HEK293 (cell line): ENCODE data around the gene CLPSL2.

ENCODE experiments used
- ATF2 ChIP-seq: fragments of 450-650 bp; formaldehyde crosslinking; IDR thresholded peaks from 2 replicates; pipeline ENCODE4 v1.5.1; 2016; ENCODE audit warnings: missing biosample characterization, missing genetic modification characterization, low read depth
- CTCF ChIP-seq: fragments of 450-650 bp; formaldehyde crosslinking; IDR thresholded peaks from 2 replicates; pipeline ENCODE4 v1.5.1; 2016; ENCODE audit warnings: missing biosample characterization, missing genetic modification characterization
- ELK4 ChIP-seq: IDR thresholded peaks from 2 replicates; pipeline ENCODE4 v1.6.1; 2011; ENCODE audit warnings: mild to moderate bottlenecking, low read depth, low read length, borderline replicate concordance
- HOXA7 ChIP-seq: sonication (generic); formaldehyde crosslinking; IDR thresholded peaks from 2 replicates; pipeline ENCODE4 v1.8.1; 2022; ENCODE audit warnings: missing genetic modification reagents, borderline replicate concordance
- PRDM1 ChIP-seq: fragments of 450-650 bp; formaldehyde crosslinking; IDR thresholded peaks from 2 replicates; pipeline ENCODE4; 2016; ENCODE audit warnings: missing biosample characterization, missing genetic modification characterization
- REST ChIP-seq: fragments of 450-650 bp; formaldehyde crosslinking; IDR thresholded peaks from 2 replicates; pipeline ENCODE4 v1.5.1; 2016; ENCODE audit warnings: missing biosample characterization, missing genetic modification characterization
- ZBTB8A ChIP-seq: fragments of 450-650 bp; formaldehyde crosslinking; IDR thresholded peaks from 2 replicates; pipeline ENCODE4 v1.5.1; 2016; ENCODE audit warnings: missing biosample characterization, missing genetic modification characterization
- ZFP69B ChIP-seq: fragments of 450-650 bp; formaldehyde crosslinking; IDR thresholded peaks from 2 replicates; pipeline ENCODE4 v1.5.1; 2016; ENCODE audit warnings: missing biosample characterization, missing genetic modification characterization
- ZNF184 ChIP-seq: fragments of 450-650 bp; IDR thresholded peaks from 2 replicates; pipeline ENCODE4 v1.5.1; 2018; ENCODE audit warnings: missing biosample characterization, mild to moderate bottlenecking, missing genetic modification characterization
- ZNF202 ChIP-seq: fragments of 450-650 bp; formaldehyde crosslinking; IDR thresholded peaks from 2 replicates; pipeline ENCODE4 v1.5.1; 2016; ENCODE audit warnings: missing biosample characterization, missing genetic modification characterization, borderline replicate concordance
- ZNF274 ChIP-seq, 2 experiments: fragments of 200-500 bp in 1 of 2; fragments of 450-650 bp in 1 of 2; sonication (Bioruptor generic) in 1 of 2; formaldehyde crosslinking in 1 of 2; IDR thresholded peaks; 2 replicates each; pipeline versions ENCODE4 v1.5.1 to v1.6.1; 2014 to 2016; ENCODE audit warnings: borderline replicate concordance in 1 of 2, inconsistent platforms in 1 of 2, low read length in 1 of 2, missing biosample characterization in 1 of 2, missing genetic modification characterization in 1 of 2
- ZSCAN23 ChIP-seq: fragments of 450-650 bp; formaldehyde crosslinking; IDR thresholded peaks from 2 replicates; pipeline ENCODE4 v1.5.1; 2016; ENCODE audit warnings: missing biosample characterization, missing genetic modification characterization

GRCh38 chr6:35786272-35786671 is 9.9 kb downstream of the CLPSL2 start:
- no peak for TF ChIP-seq CTCF (tag by site-specific recombination)
- TF ChIP-seq ZFP69B = no peak
- TF ChIP-seq ZNF274 (IDR thresholded peaks at IDR 0.05; ENCODE audit: low read length) = no peak
- TF ChIP-seq ZNF274 (tag by site-specific recombination; IDR thresholded peaks at IDR 0.05; ENCODE audit: borderline replicate concordance) = no peak
- no peak for TF ChIP-seq ELK4
- no peak for TF ChIP-seq ZBTB8A
- TF ChIP-seq ZNF202 (tag by site-specific recombination) = no peak
- TF ChIP-seq ZSCAN23 = no peak
- no peak for TF ChIP-seq HOXA7
- TF ChIP-seq PRDM1 (tag by site-specific recombination) = no peak
- TF ChIP-seq ATF2 = no peak
- TF ChIP-seq REST (tag by site-specific recombination) = no peak
- no peak for TF ChIP-seq ZNF184 (tag by site-specific recombination)
